ENCODE results near the gene ADARB2.
A peak's percentile ranks its signal among the peaks of the same experiment; 100 is the strongest.
"Not testable (repeated sequence)": the region's sequence is repeated elsewhere in the genome, so short reads cannot be mapped to it uniquely, and the experiment has no call there.

Gene ADARB2

DNA sequence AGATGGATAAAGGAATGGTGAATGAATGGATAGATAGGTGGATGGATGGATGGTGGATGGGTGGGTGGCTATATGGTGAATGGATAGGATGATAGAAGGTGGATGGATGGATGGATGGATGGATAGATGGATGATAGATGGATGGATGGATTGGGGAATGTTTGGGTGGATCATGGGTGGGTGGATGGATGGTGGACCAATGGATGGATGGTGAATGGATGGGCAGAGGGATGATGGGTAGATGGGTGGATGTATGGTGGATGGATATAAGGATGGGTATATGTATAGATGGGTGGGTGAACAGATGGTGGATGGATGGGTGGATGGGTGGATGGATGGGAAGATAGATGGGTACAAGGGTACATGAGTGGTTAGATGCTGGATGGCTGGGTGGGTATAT is 322.4 kb downstream of the ADARB2 start:
- no peak for DNase-seq

- not testable (repeated sequence) for DNase-seq
Measured at GRCh38 chr10:1414346-1414745, 323.0 kb downstream of the ADARB2 start.

GRCh38 chr10:1413823-1414222 is 323.5 kb downstream of the ADARB2 start:
- no peak for DNase-seq

DNA sequence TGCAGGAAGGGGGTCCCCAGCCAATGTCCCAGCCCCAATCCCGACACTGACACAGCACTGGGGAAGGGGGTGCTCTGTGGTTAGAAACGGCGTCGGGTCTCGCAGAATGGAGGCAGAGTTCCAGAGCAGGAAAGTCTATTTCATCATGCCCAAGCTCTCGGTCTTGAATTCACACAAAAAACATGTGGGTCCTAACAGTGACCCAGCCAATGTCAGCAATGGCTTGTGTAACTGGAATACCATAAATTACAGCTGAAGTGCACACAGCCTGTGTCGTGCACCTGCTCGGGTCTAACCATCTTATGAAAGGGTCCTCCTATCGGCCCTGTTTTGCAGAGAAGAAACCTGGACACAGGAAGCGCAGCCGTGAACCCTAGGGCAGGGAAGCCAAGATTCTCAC is 324.1 kb downstream of the ADARB2 start:
- no peak for DNase-seq

- peak in 1 of 2 donors; percentile 16 for DNase-seq
Measured at GRCh38 chr10:1412531-1413189, 324.7 kb downstream of the ADARB2 start.

DNA sequence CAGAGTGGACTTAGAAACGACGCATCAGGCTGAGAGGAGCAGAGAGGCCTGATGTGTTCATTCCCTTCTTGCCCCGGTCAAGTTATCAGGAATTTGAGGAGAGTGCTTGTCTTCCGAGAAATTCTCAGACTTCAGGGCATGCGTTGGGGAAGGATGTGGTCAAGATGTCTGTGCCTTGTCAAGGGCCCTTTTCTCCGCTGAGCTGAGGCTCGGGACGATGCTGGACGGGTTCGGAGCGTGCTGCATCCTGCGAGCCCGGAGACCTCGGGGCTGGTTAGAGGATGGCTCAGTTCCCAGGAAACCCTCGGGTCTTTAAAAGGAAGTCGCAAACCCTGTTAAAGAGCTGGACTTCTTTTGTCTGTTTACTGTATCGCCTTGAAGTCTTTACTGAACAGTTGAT is 325.4 kb downstream of the ADARB2 start:
- no peak for DNase-seq

- no peak for DNase-seq
Measured at GRCh38 chr10:1411451-1411850, 325.9 kb downstream of the ADARB2 start.

DNA sequence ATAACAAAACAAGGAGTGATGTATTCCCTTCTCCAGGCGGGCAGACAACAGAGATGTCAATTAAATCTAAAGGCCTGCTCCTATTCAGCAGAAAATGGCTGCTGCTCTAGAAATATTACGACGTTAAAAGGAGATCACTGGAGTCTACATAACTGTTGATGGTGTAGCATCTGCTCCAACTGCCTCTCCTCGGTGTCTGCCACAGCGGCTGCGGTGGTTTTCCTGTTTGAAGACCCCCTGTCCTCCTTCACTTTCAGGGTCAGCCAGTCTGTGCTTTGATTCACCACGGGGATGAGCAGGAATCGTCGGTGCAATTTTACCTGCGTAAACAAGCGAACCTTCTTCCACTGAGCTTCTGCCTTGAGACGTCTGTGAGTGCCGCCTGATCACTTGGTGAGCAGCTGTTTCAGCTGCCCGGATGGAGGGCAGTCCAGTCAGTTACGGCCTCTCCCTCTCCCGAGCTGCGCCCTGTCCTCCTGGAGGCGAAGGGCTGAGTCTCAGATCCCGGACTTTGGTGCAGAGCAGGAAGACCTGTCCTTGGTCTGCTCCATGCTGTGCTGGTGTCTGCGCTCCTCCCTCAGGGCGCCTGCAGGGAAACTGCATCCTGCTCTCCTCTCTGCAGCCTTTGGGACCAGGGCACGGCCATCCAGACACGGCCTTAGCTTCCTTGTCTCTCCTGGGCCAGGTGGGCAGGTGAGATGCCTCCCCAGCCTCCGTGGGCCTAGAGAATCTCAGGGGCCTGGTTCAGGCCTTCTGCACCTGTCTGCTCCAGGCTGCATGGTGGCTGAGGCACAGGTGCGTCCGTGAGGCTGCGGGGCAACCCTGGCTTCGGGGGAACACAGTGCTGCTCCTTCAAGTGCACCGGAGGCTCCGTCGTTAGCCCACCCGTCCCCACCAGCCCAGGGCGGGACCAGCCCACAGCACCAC is 326.6 kb downstream of the ADARB2 start:
- no peak for DNase-seq

- no peak for DNase-seq
Measured at GRCh38 chr10:1410032-1410431, 327.3 kb downstream of the ADARB2 start.

DNA sequence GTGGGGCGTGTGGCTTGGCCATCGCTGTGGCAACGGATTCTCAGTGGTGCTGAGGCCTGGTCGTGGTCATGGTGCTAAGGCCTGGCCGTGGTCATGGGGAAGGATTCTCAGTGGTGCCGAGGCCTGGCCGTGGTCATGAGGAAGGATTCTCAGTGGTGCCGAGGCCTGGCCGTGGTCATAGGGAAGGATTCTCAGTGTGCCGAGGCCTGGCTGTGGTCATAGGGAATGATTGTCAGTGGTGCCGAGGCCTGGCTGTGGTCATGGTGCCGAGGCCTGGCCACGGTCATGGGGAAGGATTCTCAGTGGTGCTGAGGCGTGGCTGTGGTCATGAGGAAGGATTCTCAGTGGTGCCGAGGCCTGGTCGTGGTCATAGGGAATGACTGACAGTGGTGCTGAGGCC is 327.9 kb downstream of the ADARB2 start:
- DNase-seq = no peak

- no peak for DNase-seq
Measured at GRCh38 chr10:1408651-1409367, 328.5 kb downstream of the ADARB2 start.

- DNase-seq = no peak
Measured at GRCh38 chr10:1406967-1407945, 330.1 kb downstream of the ADARB2 start.

DNA sequence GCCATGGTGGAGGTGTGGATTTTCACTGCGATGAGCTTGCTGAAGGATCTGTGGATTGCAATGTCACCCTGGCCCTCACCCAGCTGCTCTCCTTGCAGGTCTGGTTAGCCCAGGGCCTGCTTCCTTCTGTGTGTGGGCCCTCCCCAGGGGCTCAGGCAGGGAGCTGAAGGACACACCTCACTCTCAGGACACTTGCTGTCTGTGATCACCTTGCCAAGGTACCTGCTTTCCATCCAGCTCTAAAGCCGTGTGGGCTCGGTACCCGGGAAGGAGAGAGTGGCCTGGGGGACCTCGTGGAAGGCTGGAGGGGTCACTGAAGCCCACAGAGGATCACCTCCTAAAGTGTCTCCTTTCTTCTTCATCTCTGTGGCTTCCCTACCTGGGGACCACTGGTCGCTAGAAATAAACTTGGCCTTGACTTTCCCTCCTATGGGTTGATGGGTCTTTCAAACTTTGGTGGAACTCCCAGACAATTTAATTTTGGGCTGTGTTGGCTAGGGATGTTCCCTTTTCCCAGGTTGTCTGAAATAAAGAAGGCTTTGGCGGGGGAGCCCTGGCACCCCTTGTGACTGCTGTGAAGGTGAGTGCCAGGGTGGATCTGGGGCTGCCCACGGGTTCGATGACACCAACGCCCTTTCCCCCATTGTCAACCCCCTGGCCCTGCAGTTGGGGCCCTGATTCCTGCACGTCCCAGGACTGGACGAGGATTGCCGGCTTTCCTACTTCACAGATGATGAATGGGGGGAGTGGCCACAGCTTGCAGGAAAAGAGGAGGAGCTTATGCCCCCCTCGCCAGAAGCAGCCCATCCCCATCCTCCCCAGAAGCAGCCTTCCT is 331.0 kb downstream of the ADARB2 start:
- DNase-seq = no peak

GRCh38 chr10:1404323-1405260 is 332.7 kb downstream of the ADARB2 start:
- DNase-seq = no peak

- DNase-seq = no peak
Measured at GRCh38 chr10:1403508-1404322, 333.6 kb downstream of the ADARB2 start.

- no peak for DNase-seq
Measured at GRCh38 chr10:1402816-1403507, 334.4 kb downstream of the ADARB2 start.

DNA sequence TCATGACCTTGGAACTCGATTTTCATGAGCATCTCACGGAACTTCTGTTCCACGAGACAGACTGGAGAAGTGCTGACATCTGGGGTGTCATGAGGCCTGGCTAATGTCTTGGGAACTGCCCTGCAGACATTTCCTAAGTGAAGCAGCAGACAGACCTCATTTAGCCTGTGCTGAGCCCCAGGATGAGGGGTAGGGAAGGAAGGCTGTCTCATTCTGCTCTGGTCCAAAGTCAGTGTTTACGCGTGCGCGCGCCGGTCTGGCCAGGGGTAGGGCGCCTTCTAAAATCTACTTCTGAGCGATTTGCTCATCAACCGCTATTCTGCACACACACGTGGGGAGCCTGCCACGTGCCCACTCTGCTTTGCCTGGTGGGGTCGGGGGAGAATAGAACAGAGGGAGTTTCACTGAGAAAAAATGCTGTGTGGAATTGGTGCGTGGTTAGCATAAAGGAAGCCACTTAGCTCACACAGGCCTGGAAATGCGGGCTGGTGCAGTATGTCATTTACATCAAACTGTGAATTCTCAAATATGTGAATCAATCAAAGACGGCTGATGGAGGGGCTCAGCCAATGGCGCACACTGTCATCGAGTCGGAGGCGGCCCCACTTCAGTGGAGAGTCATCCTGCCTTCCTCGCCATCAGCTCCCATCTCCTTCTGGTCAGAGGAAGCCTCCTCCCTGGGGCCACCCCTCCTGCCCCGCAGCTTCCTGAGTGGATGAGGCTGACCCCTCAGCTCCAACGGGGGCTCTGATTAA is 335.1 kb downstream of the ADARB2 start:
- DNase-seq = no peak

Data from CD4-positive, alpha-beta T cell treated with Interleukin-1 beta for 1 hour (primary cell).